Right lobe of liver (tissue), 4 donors: Measurements from ENCODE around the gene WFDC8.

Experiments
- CTCF ChIP-seq, 4 donors: fragments of 200-600 bp in 3 of 4; fragments of 450-650 bp in 1 of 4; IDR thresholded peaks; one replicate each; pipeline versions ENCODE4 v1.5.1 to v1.8.0; 2016 to 2022; ENCODE audit warnings: antibody characterized with exemption in 4 of 4, mild to moderate bottlenecking in 2 of 4
- POLR2A ChIP-seq: fragments of 450-650 bp; IDR thresholded peaks from one replicate; pipeline ENCODE4 v1.6.1; 2017; ENCODE audit warnings: antibody characterized with exemption, mild to moderate bottlenecking
- donor health status: DM: no; HTN: no; CAD: no.
- donor health status: DM: no; HTN: no; CAD: no.
- donor health status: DM: no; HTN: yes; CAD: no.

- no peak for TF ChIP-seq CTCF (IDR thresholded peaks at IDR 0.05)
- TF ChIP-seq POLR2A, result no peak
These were observed 39.7 kb downstream of the WFDC8 start, which contains the start of gene WFDC6 for GRCh38 chr20:45539382-45539781.
